ENCODE data around the gene SLC2A9. TPM values are rescaled to one million over a fixed set of nuclear protein-coding genes. Genes with fewer than 3 reads are reported as not detected.
A peak's percentile ranks its signal among the peaks of the same experiment; 100 is the strongest.

Gene SLC2A9
- total and polyA plus RNA-seq, 2 of the 13 experiments (the other 11 are each of a cell fraction or from before 2014, with no cell fraction given), result 36.2 to 42.3 TPM

DNA sequence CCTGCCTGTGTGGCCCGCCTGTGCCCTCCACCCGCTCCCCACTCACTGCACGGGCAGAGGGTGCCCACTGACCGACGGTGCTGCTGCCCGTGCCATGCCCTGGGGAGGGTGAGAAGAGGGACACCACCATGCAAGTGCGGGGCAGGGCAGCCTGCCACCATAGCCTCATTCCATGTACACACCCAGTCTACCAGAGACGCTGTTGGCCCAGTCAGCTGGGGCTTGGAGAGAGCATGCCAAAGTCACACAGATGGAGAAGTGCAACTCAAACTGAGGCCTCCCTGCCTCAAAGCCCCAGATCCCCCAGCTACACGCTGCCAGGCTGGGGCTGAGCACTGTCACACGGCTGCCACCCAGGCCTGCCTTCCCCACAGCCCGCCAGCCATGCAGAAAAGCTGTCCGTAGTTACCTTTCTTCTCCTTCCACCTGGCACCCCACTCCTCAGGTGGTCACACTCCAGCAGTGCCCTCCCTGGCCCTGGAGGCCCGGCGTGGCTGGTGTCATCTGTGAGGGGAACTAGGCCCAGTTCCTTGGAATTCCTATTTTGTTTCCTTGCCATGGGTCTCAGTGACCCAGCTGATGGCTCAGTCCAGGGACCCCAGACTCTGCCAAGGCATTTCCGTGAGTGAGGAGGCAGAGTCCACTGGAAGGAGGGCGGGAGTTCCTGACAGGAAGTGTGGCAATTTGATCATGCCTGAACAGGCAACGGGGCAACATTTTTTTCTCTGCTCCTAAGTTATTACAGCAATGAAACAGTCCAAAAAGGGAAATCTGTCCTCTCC is at the start of gene SLC2A9 (continued):
- TF ChIP-seq RARA (CRISPR knock-in tag; IDR thresholded peaks at IDR 0.05), result peak; percentile 32; the same call in 1 of the 2 replicates
- TF ChIP-seq PHF21A (CRISPR knock-in tag; IDR thresholded peaks at IDR 0.05), result peak; percentile 65
- TF ChIP-seq ARHGAP35 (CRISPR knock-in tag; IDR thresholded peaks at IDR 0.05; ENCODE audit: borderline replicate concordance), result no peak
- TF ChIP-seq PCBP2 (optimal IDR thresholded peaks at IDR 0.05; ENCODE audit: low read depth, low read length, poor library complexity, severe bottlenecking), result no peak
- TF ChIP-seq, protein P1, sequence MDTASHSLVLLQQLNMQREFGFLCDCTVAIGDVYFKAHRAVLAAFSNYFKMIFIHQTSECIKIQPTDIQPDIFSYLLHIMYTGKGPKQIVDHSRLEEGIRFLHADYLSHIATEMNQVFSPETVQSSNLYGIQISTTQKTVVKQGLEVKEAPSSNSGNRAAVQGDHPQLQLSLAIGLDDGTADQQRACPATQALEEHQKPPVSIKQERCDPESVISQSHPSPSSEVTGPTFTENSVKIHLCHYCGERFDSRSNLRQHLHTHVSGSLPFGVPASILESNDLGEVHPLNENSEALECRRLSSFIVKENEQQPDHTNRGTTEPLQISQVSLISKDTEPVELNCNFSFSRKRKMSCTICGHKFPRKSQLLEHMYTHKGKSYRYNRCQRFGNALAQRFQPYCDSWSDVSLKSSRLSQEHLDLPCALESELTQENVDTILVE (CRISPR knock-in tag; IDR thresholded peaks at IDR 0.05), result no peak
- TF ChIP-seq, protein P2, sequence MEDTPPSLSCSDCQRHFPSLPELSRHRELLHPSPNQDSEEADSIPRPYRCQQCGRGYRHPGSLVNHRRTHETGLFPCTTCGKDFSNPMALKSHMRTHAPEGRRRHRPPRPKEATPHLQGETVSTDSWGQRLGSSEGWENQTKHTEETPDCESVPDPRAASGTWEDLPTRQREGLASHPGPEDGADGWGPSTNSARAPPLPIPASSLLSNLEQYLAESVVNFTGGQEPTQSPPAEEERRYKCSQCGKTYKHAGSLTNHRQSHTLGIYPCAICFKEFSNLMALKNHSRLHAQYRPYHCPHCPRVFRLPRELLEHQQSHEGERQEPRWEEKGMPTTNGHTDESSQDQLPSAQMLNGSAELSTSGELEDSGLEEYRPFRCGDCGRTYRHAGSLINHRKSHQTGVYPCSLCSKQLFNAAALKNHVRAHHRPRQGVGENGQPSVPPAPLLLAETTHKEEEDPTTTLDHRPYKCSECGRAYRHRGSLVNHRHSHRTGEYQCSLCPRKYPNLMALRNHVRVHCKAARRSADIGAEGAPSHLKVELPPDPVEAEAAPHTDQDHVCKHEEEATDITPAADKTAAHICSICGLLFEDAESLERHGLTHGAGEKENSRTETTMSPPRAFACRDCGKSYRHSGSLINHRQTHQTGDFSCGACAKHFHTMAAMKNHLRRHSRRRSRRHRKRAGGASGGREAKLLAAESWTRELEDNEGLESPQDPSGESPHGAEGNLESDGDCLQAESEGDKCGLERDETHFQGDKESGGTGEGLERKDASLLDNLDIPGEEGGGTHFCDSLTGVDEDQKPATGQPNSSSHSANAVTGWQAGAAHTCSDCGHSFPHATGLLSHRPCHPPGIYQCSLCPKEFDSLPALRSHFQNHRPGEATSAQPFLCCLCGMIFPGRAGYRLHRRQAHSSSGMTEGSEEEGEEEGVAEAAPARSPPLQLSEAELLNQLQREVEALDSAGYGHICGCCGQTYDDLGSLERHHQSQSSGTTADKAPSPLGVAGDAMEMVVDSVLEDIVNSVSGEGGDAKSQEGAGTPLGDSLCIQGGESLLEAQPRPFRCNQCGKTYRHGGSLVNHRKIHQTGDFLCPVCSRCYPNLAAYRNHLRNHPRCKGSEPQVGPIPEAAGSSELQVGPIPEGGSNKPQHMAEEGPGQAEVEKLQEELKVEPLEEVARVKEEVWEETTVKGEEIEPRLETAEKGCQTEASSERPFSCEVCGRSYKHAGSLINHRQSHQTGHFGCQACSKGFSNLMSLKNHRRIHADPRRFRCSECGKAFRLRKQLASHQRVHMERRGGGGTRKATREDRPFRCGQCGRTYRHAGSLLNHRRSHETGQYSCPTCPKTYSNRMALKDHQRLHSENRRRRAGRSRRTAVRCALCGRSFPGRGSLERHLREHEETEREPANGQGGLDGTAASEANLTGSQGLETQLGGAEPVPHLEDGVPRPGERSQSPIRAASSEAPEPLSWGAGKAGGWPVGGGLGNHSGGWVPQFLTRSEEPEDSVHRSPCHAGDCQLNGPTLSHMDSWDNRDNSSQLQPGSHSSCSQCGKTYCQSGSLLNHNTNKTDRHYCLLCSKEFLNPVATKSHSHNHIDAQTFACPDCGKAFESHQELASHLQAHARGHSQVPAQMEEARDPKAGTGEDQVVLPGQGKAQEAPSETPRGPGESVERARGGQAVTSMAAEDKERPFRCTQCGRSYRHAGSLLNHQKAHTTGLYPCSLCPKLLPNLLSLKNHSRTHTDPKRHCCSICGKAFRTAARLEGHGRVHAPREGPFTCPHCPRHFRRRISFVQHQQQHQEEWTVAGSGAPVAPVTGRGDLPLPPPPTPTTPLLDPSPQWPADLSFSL (CRISPR knock-in tag; IDR thresholded peaks at IDR 0.05), result no peak
- no peak for TF ChIP-seq XBP1 (CRISPR knock-in tag; IDR thresholded peaks at IDR 0.05)
- TF ChIP-seq, protein P3, sequence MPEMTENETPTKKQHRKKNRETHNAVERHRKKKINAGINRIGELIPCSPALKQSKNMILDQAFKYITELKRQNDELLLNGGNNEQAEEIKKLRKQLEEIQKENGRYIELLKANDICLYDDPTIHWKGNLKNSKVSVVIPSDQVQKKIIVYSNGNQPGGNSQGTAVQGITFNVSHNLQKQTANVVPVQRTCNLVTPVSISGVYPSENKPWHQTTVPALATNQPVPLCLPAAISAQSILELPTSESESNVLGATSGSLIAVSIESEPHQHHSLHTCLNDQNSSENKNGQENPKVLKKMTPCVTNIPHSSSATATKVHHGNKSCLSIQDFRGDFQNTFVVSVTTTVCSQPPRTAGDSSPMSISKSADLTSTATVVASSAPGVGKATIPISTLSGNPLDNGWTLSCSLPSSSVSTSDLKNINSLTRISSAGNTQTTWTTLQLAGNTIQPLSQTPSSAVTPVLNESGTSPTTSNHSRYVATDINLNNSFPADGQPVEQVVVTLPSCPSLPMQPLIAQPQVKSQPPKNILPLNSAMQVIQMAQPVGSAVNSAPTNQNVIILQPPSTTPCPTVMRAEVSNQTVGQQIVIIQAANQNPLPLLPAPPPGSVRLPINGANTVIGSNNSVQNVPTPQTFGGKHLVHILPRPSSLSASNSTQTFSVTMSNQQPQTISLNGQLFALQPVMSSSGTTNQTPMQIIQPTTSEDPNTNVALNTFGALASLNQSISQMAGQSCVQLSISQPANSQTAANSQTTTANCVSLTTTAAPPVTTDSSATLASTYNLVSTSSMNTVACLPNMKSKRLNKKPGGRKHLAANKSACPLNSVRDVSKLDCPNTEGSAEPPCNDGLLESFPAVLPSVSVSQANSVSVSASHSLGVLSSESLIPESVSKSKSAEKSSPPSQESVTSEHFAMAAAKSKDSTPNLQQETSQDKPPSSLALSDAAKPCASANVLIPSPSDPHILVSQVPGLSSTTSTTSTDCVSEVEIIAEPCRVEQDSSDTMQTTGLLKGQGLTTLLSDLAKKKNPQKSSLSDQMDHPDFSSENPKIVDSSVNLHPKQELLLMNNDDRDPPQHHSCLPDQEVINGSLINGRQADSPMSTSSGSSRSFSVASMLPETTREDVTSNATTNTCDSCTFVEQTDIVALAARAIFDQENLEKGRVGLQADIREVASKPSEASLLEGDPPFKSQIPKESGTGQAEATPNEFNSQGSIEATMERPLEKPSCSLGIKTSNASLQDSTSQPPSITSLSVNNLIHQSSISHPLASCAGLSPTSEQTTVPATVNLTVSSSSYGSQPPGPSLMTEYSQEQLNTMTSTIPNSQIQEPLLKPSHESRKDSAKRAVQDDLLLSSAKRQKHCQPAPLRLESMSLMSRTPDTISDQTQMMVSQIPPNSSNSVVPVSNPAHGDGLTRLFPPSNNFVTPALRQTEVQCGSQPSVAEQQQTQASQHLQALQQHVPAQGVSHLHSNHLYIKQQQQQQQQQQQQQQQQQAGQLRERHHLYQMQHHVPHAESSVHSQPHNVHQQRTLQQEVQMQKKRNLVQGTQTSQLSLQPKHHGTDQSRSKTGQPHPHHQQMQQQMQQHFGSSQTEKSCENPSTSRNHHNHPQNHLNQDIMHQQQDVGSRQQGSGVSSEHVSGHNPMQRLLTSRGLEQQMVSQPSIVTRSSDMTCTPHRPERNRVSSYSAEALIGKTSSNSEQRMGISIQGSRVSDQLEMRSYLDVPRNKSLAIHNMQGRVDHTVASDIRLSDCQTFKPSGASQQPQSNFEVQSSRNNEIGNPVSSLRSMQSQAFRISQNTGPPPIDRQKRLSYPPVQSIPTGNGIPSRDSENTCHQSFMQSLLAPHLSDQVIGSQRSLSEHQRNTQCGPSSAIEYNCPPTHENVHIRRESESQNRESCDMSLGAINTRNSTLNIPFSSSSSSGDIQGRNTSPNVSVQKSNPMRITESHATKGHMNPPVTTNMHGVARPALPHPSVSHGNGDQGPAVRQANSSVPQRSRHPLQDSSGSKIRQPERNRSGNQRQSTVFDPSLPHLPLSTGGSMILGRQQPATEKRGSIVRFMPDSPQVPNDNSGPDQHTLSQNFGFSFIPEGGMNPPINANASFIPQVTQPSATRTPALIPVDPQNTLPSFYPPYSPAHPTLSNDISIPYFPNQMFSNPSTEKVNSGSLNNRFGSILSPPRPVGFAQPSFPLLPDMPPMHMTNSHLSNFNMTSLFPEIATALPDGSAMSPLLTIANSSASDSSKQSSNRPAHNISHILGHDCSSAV (CRISPR knock-in tag; IDR thresholded peaks at IDR 0.05; ENCODE audit: borderline replicate concordance), result no peak
- peak; percentile 62; the same call in 1 of the 2 replicates for TF ChIP-seq NCOR1 (IDR thresholded peaks at IDR 0.05; ENCODE audit: borderline replicate concordance, low read length)
- no peak for TF ChIP-seq ATRX (CRISPR knock-in tag; IDR thresholded peaks at IDR 0.05; ENCODE audit: borderline replicate concordance)
- TF ChIP-seq NR3C1 (CRISPR knock-in tag; IDR thresholded peaks at IDR 0.05), result no peak

All from HepG2 (cell line).